Endothelial cell of umbilical vein (primary cell): ENCODE data around the gene EME2. TPM values are rescaled to one million over a fixed set of nuclear protein-coding genes. Genes with fewer than 3 reads are reported as not detected.

Experiments used
- BruUV-seq: library from RNA; stranded (reverse); fragments of 400-500 nt; replicated peaks from 2 replicates; lab custom pipeline; 2021; lab: Mats Ljungman, UMichigan
- CTCF ChIA-PET: fragments of 300-600, 350-600 bp; sonication (Branson Sonifier 250); formaldehyde crosslinking; loops from one replicate; lab custom pipeline; 2021; ENCODE audit warnings: antibody characterized with exemption, inconsistent platforms; lab: Charles Lee
- POLR2A ChIA-PET: fragments of 300-600, 350-600 bp; sonication (Branson Sonifier 250); formaldehyde crosslinking; loops from one replicate; lab custom pipeline; 2021; ENCODE audit warnings: antibody characterized with exemption, inconsistent platforms; lab: Charles Lee
- DNase-seq: peaks from one replicate; pipeline ENCODE4 v3.0.0-alpha.2; 2011; ENCODE audit warnings: low read depth, low spot score
- FAIRE-seq: peaks from 2 replicates; lab custom pipeline; 2011; peaks lifted over from hg19 to GRCh38; lab: Jason Lieb, UNC
- H2AFZ ChIP-seq: 2 replicates; pipeline ENCODE4 v1.6.0; 2012; ENCODE audit warnings: low read depth, low read length, control low read depth, inconsistent platforms
- H3K27ac ChIP-seq: 2 replicates; pipeline ENCODE4 v1.5.1; 2011; ENCODE audit warnings: low read depth, mild to moderate bottlenecking, control low read depth, low read length, moderate library complexity; ENCODE audit not compliant: insufficient read depth
- H3K27me3 ChIP-seq, 2 experiments: 2 replicates each; pipeline versions ENCODE4 v1.6.0 to v1.6.1; 2011; ENCODE audit warnings: low read length in 2 of 2, mixed read lengths in 1 of 2; ENCODE audit not compliant: control insufficient read depth in 2 of 2, insufficient read depth in 2 of 2
- H3K36me3 ChIP-seq, 2 experiments: 2 replicates in 1 of 2; 3 replicates in 1 of 2; pipeline ENCODE4 v1.5.1; 2011; ENCODE audit warnings: low read length in 2 of 2, mild to moderate bottlenecking in 1 of 2, moderate library complexity in 1 of 2; ENCODE audit not compliant: control insufficient read depth in 2 of 2, insufficient read depth in 2 of 2; ENCODE audit errors: extremely low read depth in 1 of 2
- H3K4me1 ChIP-seq: 3 replicates; pipeline ENCODE4 v1.5.1; 2011; ENCODE audit warnings: mild to moderate bottlenecking, low read length; ENCODE audit not compliant: control insufficient read depth, insufficient read depth; ENCODE audit errors: extremely low read depth
- H3K4me2 ChIP-seq: 2 replicates; pipeline ENCODE4 v1.6.1; 2011; ENCODE audit warnings: low read length, control low read depth, mixed read lengths; ENCODE audit not compliant: insufficient read depth
- H3K4me3 ChIP-seq, 3 experiments: fragments of 200-600 bp in 1 of 3; sonication (generic), shearing (Covaris generic) in 1 of 3; replicated peaks in 1 of 3; 2 replicates each; pipeline ENCODE4 v1.5.1; 2011 to 2016; ENCODE audit warnings: control low read depth in 3 of 3, low read length in 3 of 3, mild to moderate bottlenecking in 2 of 3, inconsistent platforms in 1 of 3, low read depth in 1 of 3, moderate library complexity in 1 of 3; ENCODE audit not compliant: insufficient read depth in 1 of 3
- H3K79me2 ChIP-seq: 2 replicates; pipeline ENCODE4 v1.6.0; 2012; ENCODE audit warnings: low read length, inconsistent platforms; ENCODE audit not compliant: control insufficient read depth, insufficient read depth
- H3K9ac ChIP-seq: replicated peaks from 2 replicates; pipeline ENCODE3; 2011; ENCODE audit warnings: low read length, control low read depth; ENCODE audit not compliant: insufficient read depth; ENCODE audit errors: extremely low read depth
- H3K9me1 ChIP-seq: replicated peaks from 3 replicates; pipeline ENCODE4 v1.6.0; 2011; ENCODE audit warnings: mild to moderate bottlenecking, low read length; ENCODE audit not compliant: control insufficient read depth, insufficient read depth; ENCODE audit errors: extremely low read depth
- H3K9me3 ChIP-seq: replicated peaks from 2 replicates; pipeline ENCODE4 v1.5.1; 2012; ENCODE audit warnings: low read length, inconsistent platforms; ENCODE audit not compliant: control insufficient read depth, insufficient read depth
- H4K20me1 ChIP-seq: replicated peaks from 2 replicates; pipeline ENCODE3; 2011; ENCODE audit warnings: mild to moderate bottlenecking, low read length; ENCODE audit not compliant: control insufficient read depth, insufficient read depth; ENCODE audit errors: extremely low read depth
- CTCF ChIP-seq, 2 donors: IDR thresholded peaks; 1 replicate in 1 of 2; 2 replicates in 1 of 2; pipeline ENCODE4 v1.5.1; 2011; ENCODE audit warnings: low read length in 2 of 2, mild to moderate bottlenecking in 2 of 2, moderate library complexity in 2 of 2, control low read depth in 1 of 2, inconsistent platforms in 1 of 2, low read depth in 1 of 2; ENCODE audit not compliant: insufficient read depth in 1 of 2; ENCODE audit errors: extremely low read depth in 1 of 2
- FOS ChIP-seq: IDR thresholded peaks from 2 replicates; pipeline ENCODE4 v1.6.1; 2011; ENCODE audit warnings: mild to moderate bottlenecking, low read length, moderate library complexity, borderline replicate concordance; ENCODE audit not compliant: insufficient read depth
- dilution Hi-C: fragments of 300-500 bp; cut with MboI; formaldehyde crosslinking; loops from one replicate; pipeline ENCODE4 v1.15.0; 2019; ENCODE audit warnings: low sequenced_read_pairs; ENCODE audit not compliant: extremely low pct_ligation_motif_present
- intact Hi-C: fragments of 100-400 bp; cut with micrococcal nuclease; formaldehyde crosslinking; loops from one replicate; pipeline ENCODE4 v1.10.0; 2022
- polyA plus RNA-seq, 4 experiments: library from polyadenylated mRNA; depleted of rRNA in 3 of 4; stranded (reverse) in 3 of 4; unstranded in 1 of 4; fragments of >200 nt; gene quantifications; 2 replicates each; pipeline versions ENCODE4 v1.2.1 to v1.2.3, GENCODE V29; 2011 to 2012; ENCODE audit warnings: missing spikeins in 1 of 4
- total RNA-seq: library from RNA; stranded (reverse); gene quantifications from 2 replicates; pipeline ENCODE4 v1.2.3, GENCODE V29; 2021

The EME2 gene
- total and polyA plus RNA-seq, 2 donors (not counting 3 experiments of a cell fraction or from before 2014, with no cell fraction given), result 9.7 to 21.4 TPM

- H3K9ac ChIP-seq, result no peak overlapping the region
Observed at GRCh38 chr16:1745900-1746692, 26.5 kb upstream of the EME2 start.

More at GRCh38 chr16:1745900-1746692, 26.5 kb upstream of the EME2 start:
- H2AFZ ChIP-seq, result no peak overlapping the region
- DNase-seq (no peak), FAIRE-seq (no peak)
- H3K36me3 ChIP-seq, result peaks cover 8 to 41% of the 10 kb centered on the region in 2 experiments
- no peaks in the 10 kb centered on the region for H3K4me1 ChIP-seq
- H4K20me1 ChIP-seq, result no peaks in the 10 kb centered on the region
- ChIA-PET POLR2A (no interaction called here), CTCF (interaction anchor here (1.4 kb wide), 1 partner anchor 23 kb away, joined by 3 read pairs; no protein-coding TSS in a partner anchor)
- no peaks in the 10 kb centered on the region for H3K79me2 ChIP-seq
- H3K4me2 ChIP-seq, result no peak overlapping the region
- intact Hi-C loops, result no loop called here
- no peaks in the 10 kb centered on the region for H3K9me3 ChIP-seq
- TF ChIP-seq CTCF (IDR thresholded peaks at IDR 0.05; ENCODE audit: extremely low read depth in 1 of 2, insufficient read depth in 1 of 2, low read depth in 1 of 2, low read length in 2 of 2), result no peak
- no peak for TF ChIP-seq FOS
- dilution Hi-C loops, result no loop called here
- no peak overlapping the region for H3K27ac ChIP-seq
- no TSS peak for BruUV-seq
- no peaks in the 10 kb centered on the region for H3K9me1 ChIP-seq
- H3K27me3 ChIP-seq, result no peaks in the 10 kb centered on the region
- H3K4me3 ChIP-seq, result no peak overlapping the region
